H54 (cell line): ENCODE results near the gene ARID1B.

Experiments
- DNase-seq: peaks from one replicate; pipeline ENCODE4 v3.0.0; 2011; ENCODE audit warnings: low spot score, mixed read lengths; ENCODE audit not compliant: insufficient read length
- FAIRE-seq: peaks from 3 replicates; lab custom pipeline; 2011; peaks lifted over from hg19 to GRCh38; lab: Jason Lieb, UNC
- POLR2A ChIP-seq: IDR thresholded peaks from 2 replicates; pipeline ENCODE4 v1.6.1; 2011; ENCODE audit warnings: low read depth, mild to moderate bottlenecking, low read length

ARID1B gene

DNA sequence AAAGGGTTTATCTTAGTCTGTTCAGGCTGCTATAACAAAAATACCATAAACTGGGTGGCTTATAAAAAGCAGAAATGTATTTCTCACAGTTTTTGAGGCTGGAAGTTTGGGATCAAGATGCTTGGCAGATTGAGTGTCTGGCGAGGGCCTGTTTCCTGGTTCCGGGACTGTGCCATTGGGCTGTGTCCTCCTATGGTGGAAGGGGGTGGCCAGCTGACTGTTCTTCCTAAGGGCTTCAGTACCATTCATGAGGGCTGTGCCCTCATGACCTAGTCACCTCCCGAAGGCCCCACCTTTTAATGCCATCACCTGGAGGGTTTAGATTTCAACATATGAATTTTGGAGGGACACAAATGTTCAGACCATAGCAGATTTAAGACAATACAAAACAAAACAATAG is 91.2 kb downstream of the ARID1B start:
- TF ChIP-seq POLR2A = no peak
- DNase-seq (no peak), FAIRE-seq (no peak)

DNA sequence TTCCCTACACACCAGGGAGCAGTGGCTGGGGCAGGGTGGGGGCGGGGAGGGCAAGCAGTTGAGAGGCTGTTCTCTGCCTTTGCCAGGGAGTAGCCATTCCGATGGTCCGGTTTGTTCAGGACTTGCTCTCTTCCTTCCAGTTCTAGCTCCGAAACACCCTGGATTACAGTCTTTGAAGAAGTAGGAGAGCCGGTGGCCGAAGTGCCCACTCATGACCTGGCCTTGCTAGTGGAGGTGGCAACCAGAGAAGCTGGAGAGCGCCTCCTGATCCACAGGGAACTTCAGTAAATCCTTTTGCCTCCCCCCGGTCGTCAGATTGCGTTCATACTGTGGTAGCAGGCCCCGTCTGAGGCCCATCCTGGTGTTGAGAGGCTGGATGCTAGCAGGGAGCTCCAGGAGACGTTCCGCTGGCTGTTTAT is 92.8 kb downstream of the ARID1B start:
- FAIRE-seq = no peak
- no peak for DNase-seq
- no peak for TF ChIP-seq POLR2A

DNA sequence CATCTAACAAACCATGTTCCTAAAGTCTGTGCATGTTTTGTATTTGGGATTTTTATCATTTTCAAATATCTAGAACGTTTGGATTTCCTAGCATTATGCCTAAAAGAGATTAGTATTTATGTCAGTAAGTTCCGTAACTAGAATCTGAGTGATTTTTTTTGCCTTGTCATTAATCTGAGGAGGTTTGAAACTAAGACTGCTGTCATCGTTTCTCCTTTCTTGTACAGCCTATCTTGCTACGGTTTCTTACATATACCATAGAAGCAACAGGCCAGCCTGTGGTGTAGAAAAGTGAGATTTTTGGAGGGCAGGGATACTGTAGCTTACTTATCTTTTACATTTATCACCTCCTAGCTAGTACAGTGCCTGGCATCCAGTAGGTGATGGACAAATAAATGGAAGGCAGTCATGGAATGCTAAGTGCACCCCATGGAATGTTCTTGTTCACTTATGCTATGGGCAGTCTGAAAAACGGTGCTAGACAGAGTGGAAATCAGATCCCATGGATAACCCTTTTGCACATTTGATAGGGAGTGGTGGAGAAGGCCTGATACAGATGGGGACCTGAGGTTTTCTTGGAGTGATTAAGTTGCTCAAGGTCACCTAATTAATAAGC is 93.9 kb downstream of the ARID1B start:
- TF ChIP-seq POLR2A = no peak
- DNase-seq = no peak
- FAIRE-seq = no peak

DNA sequence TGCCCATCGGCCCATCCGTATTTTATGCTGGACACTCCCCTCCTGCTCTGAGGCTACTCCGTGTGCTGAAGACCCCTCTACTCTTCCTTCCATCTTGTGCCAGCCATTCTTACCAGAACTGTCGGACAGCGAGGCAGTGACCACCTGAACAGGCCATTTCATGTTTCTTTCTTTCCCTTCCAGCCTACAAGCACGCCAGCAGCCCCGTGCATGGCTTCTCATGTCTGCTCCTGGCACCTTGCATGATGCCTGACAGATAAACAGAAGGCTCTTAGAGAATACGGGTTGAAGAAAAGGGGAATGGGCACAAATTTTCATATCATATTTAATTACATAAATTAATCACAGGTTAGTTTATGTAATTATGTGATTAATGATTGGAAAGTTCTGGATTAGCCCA is 95.7 kb downstream of the ARID1B start:
- no peak for FAIRE-seq
- DNase-seq = no peak
- no peak for TF ChIP-seq POLR2A

DNA sequence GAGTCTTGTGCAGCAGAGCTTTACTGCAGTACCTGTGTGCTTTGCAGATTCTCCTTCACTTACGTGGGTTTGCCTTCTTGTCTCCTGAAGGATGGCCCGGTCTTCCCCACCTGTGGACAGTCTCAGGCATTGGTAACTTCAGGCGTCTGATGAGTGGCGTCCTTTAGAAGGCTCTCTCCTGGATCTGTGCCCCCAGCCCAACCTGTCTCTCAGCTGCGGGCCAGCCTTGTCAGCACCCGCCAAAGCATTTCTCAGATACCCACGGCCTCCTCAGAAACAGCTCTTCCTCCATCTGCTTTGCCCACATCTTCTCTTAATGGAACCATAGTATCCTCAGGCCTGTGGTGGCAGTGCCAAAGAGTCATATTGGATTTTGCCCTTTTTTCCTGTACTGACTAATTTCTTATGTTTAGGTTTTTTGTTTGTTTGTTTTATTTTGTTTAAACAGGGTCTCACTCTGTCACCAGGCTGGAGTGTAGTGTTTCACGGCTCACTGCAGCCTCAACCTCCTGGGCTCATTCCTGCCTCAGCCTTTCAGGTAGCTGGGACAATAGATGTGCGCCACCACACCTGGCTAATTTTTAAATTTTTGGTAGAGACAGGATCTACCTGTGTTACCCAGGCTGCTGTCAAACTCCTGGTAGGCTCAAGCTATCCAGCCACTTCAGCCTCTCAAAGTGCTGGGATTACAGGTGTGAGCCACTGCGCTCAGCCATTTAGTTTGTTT is 96.6 kb downstream of the ARID1B start:
- TF ChIP-seq POLR2A = no peak
- DNase-seq (no peak), FAIRE-seq (no peak)

DNA sequence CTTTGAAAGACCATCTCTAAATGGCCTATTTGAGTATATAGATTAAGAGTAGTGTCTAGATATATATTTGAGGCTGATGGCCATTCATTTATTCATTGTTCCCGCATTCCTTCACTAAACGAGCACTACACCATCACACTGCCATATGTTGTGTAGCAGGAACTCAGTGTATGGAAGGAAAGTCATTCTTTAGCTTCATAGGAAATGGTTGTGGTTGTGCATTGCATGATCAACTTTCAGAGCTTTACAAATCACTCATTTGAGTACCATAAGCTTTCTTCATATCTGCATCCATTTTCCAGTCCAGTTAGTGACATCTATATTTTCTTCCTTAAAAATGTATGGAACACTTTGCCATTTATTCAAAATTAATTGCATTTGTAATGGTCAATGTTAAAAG is 97.9 kb downstream of the ARID1B start:
- no peak for FAIRE-seq
- no peak for DNase-seq
- TF ChIP-seq POLR2A = no peak

DNA sequence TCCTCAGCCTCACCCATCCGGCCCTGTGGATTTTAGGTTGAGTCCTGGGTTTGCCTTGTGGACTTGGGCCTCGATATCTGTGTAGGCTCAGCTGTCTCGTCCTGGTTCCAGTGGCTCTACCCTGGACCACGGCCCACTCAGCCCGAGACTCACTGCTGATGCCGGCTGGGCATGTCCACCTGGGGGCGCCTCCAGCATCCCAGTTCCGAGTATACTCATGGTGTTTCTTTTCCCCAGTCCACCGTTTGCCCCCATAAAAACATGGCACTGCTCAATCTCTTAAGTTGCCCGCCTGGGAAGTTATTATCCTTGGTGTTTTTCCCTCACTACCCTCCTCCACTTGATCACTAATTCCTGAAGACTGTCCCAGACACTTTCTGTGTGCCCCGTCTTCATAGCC is 99.1 kb downstream of the ARID1B start:
- FAIRE-seq = no peak
- no peak for DNase-seq
- TF ChIP-seq POLR2A = no peak

DNA sequence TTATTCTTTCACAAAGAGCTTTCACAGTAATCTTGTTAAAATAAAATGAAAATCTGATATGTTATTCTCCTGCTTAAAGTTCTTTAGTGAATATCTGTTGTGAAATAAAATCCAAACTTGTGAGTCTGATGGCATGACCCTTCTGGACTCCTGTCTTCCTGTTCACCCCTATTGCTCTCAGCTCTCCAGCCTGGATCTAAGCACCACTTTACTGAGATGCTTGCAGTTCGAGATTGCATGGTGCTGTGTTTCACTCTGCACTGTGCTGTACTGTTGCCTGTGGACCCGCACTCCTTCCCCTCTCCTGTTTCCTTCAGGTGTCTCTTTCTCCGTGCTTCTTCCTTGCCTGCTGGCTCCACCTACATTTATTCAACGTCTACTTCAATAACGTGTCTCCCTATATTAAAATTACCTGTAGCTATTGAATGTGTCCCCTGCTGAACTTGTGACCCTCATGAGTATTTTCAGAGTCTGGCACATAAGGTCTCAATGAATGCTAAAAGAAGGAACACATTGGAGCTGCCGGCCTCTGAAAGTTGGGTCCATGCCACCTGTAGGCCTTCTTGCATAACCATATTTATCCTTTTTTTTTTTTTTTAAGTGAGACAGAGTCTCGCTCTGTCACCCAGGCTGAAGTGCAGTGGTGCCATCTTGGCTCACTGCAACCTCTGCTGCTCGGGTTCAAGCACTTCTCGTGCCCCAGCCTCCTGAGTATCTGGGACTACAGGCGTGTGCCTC is 100.1 kb downstream of the ARID1B start:
- DNase-seq = no peak
- FAIRE-seq = no peak
- no peak for TF ChIP-seq POLR2A

DNA sequence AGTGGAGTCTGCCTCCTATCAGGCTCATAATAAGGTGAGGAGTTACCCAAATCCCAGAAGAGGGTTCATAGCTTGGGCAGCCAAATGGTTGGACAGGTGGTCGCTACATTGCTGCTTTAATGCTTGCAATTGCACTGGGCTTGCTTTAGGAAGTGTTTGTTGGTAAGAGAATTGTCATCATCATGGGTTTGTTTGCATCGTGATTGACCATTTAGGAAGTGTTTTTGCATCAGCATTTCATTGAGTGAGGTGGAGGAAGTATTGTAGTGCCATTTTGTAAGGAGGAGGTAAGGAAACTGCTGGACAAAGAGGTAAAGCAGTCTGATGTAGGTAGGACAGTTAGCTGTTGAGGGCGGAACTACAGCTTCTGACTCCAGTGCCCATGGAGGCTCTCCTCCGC is 101.5 kb downstream of the ARID1B start:
- FAIRE-seq (no peak), DNase-seq (no peak)
- TF ChIP-seq POLR2A = no peak

DNA sequence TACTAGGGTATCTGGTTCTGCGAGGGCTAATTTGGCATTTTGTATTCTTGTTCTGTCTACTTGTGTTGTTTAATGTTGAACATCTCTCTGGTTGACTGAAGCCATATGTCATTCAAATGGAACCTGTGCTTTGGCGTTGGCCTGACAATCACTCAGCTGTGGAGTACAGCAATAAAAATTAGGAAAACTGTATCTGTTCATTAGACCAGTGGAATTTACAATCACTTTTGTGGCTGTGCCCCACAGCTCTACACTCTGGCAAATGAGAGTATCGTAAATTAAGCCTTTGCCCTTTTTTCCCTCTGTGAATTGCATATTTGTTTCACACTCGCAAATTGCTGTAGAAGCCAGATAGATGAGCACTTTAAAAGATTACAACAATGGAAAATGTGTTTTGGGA is 102.0 kb downstream of the ARID1B start:
- no peak for DNase-seq
- TF ChIP-seq POLR2A = no peak
- no peak for FAIRE-seq

DNA sequence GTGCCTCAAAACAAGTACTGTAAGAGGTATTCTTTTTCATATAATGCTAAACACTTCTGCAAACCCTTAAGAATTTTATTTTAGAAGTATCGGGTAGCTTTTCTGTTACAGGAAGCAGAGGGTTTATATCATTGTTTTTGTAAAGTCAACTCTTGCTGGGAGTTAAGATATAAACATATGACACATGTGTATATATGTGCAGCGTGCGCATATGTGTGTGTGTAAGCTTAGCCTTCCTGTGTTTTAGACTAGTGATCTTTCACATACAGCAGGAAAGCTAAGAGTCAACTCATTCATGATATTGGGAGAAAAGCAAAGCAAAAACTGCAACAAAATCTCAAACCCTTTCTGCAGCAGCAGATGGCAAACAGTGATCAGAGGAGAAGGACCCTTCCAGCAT is 102.4 kb downstream of the ARID1B start:
- no peak for TF ChIP-seq POLR2A
- DNase-seq (no peak), FAIRE-seq (no peak)

DNA sequence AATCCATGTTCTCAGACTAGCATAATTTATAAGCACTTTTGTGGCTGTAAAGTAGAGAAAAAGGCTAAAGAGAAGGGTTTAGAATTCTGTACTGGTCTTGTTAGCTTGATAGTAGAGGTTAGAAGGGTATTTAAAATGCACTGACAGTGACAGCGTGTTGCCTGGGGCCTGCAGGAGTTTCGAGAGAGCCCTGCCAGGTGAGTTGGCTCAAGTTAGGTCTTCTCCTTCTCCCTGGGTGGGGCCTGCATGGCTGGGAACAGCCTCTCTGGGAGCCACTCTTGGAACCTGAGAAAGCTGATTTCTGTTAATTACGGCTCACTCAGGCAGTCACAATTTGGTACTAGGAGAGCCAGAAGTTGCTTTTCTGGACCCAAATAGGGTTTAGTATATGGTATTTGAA is 103.7 kb downstream of the ARID1B start:
- DNase-seq (no peak), FAIRE-seq (no peak)
- TF ChIP-seq POLR2A = no peak

DNA sequence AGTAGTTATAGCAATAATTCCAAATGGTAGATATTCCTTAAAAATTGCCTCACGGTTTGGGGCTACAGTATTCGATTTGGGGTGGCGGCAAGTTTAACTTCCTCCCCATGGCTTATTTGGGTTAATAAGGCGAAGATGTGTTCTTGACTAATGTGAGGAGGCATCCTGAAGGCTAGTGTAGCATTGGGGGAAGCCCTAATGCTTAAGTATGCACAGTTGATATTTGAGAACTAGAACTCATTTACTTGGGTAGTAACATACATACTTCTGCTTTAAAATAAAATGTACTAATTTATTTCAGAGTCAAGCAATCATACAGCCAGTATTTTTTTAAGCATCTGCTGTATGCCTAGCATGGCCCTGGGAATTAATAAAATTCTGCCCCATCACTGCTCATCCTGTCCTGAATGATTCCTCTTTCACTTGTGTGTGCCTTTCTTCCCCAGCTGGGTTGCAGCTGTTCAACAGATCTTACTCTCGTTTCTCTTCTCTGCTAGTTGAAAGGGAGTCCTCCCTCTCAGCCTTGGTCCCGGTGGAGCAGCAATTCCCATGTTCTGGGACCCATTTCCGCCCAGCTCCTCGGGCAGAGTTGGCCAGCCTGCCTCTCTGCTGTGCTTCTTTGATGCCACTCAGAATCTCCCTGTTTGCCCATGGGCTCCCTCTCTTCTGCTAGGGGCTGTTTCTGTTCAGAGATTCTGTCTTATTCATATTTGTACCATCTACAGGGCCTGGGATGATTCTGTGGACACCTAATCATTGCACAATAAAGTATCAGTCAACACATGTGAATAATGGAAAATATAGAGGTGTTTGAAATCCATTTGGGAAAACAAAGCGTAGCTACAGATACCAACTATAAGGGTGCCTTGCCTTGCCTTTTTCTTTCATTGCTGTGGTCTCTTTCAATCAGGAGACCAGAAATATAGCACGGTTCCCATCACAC is 104.8 kb downstream of the ARID1B start:
- FAIRE-seq = no peak
- no peak for TF ChIP-seq POLR2A
- DNase-seq = no peak

DNA sequence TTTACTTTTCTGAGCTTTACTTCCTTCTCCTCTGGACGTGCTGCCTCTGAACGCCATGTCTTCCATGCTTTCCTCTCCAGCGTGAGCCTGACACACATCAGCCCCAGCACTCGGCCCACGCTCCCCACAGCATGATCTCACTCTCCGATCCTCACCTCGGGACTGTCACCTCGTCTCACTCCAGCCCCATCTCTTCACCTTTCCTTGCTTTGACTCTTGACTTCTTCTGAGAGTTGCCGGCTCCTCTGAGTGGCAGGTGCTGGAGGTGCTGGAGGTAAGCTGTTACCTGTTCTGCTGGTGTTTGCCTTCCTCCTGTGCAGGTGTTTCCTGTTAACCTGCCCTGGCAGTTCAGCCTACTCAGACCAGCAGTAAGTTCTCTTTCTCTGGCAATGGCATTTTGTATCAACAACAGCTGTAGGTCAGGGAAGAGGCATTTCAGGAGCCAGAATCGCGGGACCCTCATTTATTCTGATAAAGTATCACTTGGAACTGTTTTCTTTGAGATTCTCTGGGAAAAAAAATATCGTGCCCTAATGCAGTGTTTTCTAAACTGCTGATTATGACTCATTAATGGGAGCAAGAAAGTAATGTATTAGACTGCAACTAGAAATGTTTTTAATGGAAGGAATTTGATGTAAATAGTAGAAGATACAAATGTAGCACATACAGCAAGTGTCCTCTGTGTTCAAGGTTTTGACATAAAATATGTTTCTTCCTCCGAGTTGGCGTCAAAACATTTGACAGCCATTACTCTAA is 106.5 kb downstream of the ARID1B start:
- TF ChIP-seq POLR2A = no peak
- FAIRE-seq (no peak), DNase-seq (no peak)
